Glutamatergic neuron (in vitro differentiated cells): ENCODE measurements around the gene PAFAH1B1. TPM values are rescaled to one million over a fixed set of nuclear protein-coding genes. Genes with fewer than 3 reads are reported as not detected.
A peak's percentile ranks its signal among the peaks of the same experiment; 100 is the strongest.

Experiments used
- DNase-seq: peaks from one replicate; pipeline ENCODE4 v3.0.0; 2022
- H3K27ac Mint-ChIP-seq: one replicate; pipeline ENCODE4 v1.8.0; 2020; ENCODE audit warnings: mild to moderate bottlenecking, mixed read lengths, inconsistent platforms; ENCODE audit not compliant: unreplicated experiment
- H3K27me3 Mint-ChIP-seq: one replicate; pipeline ENCODE4 v1.8.0; 2020; ENCODE audit warnings: mild to moderate bottlenecking, moderate library complexity, mixed read lengths, inconsistent platforms; ENCODE audit not compliant: unreplicated experiment
- H3K36me3 Mint-ChIP-seq: one replicate; pipeline ENCODE4 v1.8.0; 2020; ENCODE audit warnings: mild to moderate bottlenecking, mixed read lengths, inconsistent platforms; ENCODE audit not compliant: unreplicated experiment
- H3K4me1 Mint-ChIP-seq: one replicate; pipeline ENCODE4 v1.8.0; 2020; ENCODE audit warnings: mild to moderate bottlenecking, low read depth, mixed read lengths, inconsistent platforms; ENCODE audit not compliant: unreplicated experiment
- H3K4me3 Mint-ChIP-seq: one replicate; pipeline ENCODE4 v1.8.0; 2020; ENCODE audit warnings: mild to moderate bottlenecking, mixed read lengths, inconsistent platforms; ENCODE audit not compliant: unreplicated experiment
- H3K9me3 Mint-ChIP-seq: one replicate; pipeline ENCODE4 v1.8.0; 2020; ENCODE audit warnings: mild to moderate bottlenecking, moderate library complexity, mixed read lengths, inconsistent platforms; ENCODE audit not compliant: unreplicated experiment
- microRNA-seq: library from miRNA; unstranded; fragments of <30 nt; microRNA quantifications from one replicate; pipeline ENCODE4, GENCODE V29; 2020; ENCODE audit not compliant: unreplicated experiment
- total RNA-seq: library from RNA; stranded (reverse); fragmentation: NEBNext Ultra II Directional; extraction: Animal tissue kit (Norgen Biotek cat#: 25700); gene quantifications from one replicate; pipeline ENCODE4 v1.2.1, GENCODE V29; 2021; ENCODE audit not compliant: unreplicated experiment
- TF ChIP-seq, protein P1 (sequence below): fragments of 200-600 bp; sonication (generic); IDR thresholded peaks from one replicate; pipeline ENCODE4 v1.5.0; 2021; ENCODE audit not compliant: partially characterized antibody, unreplicated experiment

PAFAH1B1 gene
- total RNA-seq, 1 donor from 2014 or later, result 296 TPM

DNA sequence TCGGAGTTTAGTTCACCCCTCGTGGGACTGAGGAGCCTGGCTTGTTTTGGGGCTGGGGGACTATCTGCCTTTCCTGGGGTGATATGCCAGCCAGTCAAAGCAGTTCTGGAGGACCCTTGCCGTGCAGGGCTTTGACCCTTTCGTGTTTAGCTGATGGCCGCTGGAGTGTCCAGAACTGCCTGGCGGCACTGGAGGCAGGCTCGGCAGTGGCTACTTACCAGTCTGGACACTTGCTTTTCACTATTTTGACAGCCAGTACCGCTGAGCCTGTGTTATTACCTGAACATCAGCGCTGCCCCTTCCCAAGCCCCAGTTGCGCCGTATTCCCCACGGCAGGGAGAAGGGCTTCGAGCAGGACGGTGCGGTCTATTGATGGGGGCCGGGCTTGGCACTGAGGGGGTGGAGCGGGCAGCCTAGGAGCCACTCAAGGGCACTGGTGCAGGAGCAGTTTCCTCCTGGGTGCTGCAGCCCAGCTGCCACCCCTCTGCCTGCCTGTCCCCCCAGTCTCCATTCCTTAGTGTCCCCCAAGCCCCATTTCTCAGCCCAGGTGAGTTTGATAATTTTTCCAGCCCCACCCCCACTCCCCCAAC is 137.4 kb downstream of the PAFAH1B1 start:
- H3K4me1 Mint-ChIP-seq, result peaks cover 7% of the 10 kb centered on the region
- H3K9me3 Mint-ChIP-seq, result peaks cover 2% of the 10 kb centered on the region
- H3K27me3 Mint-ChIP-seq, result peaks cover 2% of the 10 kb centered on the region
- TF ChIP-seq, protein P1, sequence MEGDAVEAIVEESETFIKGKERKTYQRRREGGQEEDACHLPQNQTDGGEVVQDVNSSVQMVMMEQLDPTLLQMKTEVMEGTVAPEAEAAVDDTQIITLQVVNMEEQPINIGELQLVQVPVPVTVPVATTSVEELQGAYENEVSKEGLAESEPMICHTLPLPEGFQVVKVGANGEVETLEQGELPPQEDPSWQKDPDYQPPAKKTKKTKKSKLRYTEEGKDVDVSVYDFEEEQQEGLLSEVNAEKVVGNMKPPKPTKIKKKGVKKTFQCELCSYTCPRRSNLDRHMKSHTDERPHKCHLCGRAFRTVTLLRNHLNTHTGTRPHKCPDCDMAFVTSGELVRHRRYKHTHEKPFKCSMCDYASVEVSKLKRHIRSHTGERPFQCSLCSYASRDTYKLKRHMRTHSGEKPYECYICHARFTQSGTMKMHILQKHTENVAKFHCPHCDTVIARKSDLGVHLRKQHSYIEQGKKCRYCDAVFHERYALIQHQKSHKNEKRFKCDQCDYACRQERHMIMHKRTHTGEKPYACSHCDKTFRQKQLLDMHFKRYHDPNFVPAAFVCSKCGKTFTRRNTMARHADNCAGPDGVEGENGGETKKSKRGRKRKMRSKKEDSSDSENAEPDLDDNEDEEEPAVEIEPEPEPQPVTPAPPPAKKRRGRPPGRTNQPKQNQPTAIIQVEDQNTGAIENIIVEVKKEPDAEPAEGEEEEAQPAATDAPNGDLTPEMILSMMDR, result no peak
- H3K27ac Mint-ChIP-seq, result no peak overlapping the region
- H3K4me3 Mint-ChIP-seq, result no peak overlapping the region
- DNase-seq, result no peak
- no peaks in the 10 kb centered on the region for H3K36me3 Mint-ChIP-seq

DNA sequence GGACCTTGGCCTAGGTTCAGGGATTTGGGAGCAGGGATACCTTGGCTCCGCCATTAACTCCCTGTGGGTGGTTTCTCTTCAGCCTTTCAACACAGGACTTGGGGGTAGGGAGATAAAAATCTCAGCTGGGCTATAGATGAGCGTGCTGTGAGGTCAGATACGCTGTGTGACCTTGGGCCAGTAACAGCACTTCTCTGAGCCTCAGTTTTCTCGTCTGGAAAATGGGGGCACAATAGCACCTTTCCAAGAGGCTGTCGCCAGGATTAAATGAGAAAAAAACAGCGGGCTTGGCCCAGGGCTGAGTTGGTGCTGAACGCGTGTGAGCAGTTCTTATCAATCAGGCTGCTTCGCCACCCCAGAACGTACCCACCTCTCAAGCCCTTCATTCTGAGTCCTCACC is 138.4 kb downstream of the PAFAH1B1 start:
- Mint-ChIP-seq H3K4me3 (no peak overlapping the region), H3K27me3 (peaks cover 2% of the 10 kb centered on the region), H3K27ac (peak overlapping the region; percentile 38), H3K4me1 (peaks cover 7% of the 10 kb centered on the region), H3K9me3 (peaks cover 2% of the 10 kb centered on the region), H3K36me3 (no peaks in the 10 kb centered on the region)
- TF ChIP-seq, protein P1, result no peak
- DNase-seq, result no peak

DNA sequence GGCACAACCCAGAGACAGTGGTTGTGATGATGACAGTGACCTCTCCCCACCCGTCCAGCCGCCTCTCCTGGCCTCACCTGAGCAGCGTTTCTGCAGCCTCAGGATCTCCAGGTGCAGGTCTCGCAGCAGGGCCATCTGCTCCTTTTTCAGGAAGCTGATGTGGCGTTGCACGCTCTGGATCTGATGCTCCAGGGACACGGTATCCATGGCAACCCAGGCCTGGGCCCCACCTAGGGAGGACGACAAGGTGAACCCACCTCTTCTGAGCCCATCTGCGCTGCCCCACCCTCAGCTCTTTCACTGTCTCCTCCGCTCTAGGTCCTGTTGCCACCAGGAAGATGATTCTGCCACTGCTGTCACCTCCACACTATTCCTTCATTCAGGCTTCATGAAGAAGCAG is 141.5 kb downstream of the PAFAH1B1 start:
- peak overlapping the region; percentile 30 for H3K4me3 Mint-ChIP-seq
- no peaks in the 10 kb centered on the region for H3K36me3 Mint-ChIP-seq
- peaks cover 10% of the 10 kb centered on the region for H3K4me1 Mint-ChIP-seq
- peaks cover 2% of the 10 kb centered on the region for H3K27me3 Mint-ChIP-seq
- no peak overlapping the region for H3K27ac Mint-ChIP-seq
- TF ChIP-seq, protein P1, result no peak
- H3K9me3 Mint-ChIP-seq, result peaks cover 2% of the 10 kb centered on the region
- DNase-seq, result no peak

Small RNAs within 50 kb of the gene (microRNA-seq; reads per million reads assigned to microRNA genes)
- 1.7 reads per million, percentile 8 among the genes with 10 or more reads in this experiment for gene MIR6776

Other genes starting within 250 kb of the PAFAH1B1 start
- 41.0 TPM for gene MNT, start 192.6 kb upstream of the PAFAH1B1 start, total RNA-seq
- 22.6 TPM for gene METTL16, start 81.8 kb upstream of the PAFAH1B1 start, total RNA-seq
- gene CLUH, start 118.1 kb downstream of the PAFAH1B1 start, total RNA-seq, result 39.1 TPM
- 19.0 TPM for gene CCDC92B, start 156.0 kb downstream of the PAFAH1B1 start, total RNA-seq
- 86.0 TPM for gene RAP1GAP2, start 202.8 kb downstream of the PAFAH1B1 start, total RNA-seq